ENCODE data around the gene MYO19.
"Not testable (repeated sequence)": the region's sequence is repeated elsewhere in the genome, so short reads cannot be mapped to it uniquely, and the experiment has no call there.

Gene MYO19

DNA sequence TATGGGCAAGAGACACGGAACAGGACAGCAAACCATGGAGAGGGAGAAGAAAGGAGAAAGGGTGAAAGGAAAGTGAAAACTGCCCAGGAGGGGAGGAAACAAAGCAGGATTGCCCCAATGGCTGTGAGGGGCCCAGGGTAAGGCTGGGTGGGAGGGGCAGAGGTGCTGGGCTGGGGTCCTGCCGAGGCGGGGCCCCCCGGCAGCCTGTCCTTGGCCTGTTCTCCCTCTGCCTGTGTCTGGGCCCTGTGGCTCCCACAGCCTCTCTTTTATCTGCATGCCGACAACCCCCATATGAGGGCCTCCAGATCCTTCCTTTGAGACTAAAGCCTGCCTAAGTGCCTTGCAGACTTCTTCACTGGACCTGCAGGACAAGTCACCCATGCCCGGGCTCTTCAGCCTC is 32.7 kb downstream of the MYO19 start:
- DNase-seq (ENCODE audit: low read depth, low spot score) = no peak

DNA sequence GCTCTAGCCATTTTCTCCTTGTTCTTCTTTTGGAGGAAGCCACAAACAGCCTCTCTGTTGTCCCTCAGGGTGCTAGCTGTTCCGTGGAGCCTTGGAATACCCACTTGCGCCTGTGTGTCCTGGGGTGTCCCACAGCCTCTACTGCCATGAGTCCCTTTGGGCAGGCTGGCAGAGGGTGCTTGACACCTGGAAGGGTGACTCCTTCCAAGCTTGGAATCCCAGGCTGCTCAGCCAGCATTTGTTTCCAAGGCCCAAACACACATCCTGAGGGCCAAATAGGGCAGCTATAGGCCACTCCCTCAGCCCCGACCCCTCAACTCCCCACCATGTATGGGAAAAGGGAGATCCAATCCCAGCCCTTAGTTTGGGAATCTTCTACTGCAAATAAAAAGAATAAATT is 33.3 kb downstream of the MYO19 start:
- no peak for DNase-seq (ENCODE audit: low read depth, low spot score)

DNA sequence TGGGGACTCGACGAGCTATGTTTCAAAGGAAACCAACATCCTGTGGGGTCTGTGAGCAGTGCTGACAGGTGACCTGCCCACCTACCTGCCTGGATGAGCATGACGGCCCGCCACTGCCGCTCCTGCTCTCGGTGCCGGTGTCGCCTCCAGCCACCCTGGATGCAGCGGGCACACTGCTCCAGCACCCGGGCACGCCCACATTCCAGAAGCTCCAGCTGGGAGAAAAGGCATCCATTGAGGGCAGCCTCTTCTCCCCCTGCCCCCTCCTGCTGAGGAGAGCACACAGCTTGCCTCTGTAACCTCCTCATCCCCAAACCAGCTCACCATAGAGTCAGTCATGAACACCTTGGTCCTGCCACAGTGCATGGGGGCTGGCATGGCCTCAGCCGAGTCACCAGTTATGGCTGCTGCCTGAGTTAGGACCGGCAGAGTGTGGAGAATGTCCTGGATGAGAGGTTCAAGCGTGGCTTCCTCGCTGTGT is 33.9 kb downstream of the MYO19 start:
- DNase-seq (ENCODE audit: low read depth, low spot score) = no peak

DNA sequence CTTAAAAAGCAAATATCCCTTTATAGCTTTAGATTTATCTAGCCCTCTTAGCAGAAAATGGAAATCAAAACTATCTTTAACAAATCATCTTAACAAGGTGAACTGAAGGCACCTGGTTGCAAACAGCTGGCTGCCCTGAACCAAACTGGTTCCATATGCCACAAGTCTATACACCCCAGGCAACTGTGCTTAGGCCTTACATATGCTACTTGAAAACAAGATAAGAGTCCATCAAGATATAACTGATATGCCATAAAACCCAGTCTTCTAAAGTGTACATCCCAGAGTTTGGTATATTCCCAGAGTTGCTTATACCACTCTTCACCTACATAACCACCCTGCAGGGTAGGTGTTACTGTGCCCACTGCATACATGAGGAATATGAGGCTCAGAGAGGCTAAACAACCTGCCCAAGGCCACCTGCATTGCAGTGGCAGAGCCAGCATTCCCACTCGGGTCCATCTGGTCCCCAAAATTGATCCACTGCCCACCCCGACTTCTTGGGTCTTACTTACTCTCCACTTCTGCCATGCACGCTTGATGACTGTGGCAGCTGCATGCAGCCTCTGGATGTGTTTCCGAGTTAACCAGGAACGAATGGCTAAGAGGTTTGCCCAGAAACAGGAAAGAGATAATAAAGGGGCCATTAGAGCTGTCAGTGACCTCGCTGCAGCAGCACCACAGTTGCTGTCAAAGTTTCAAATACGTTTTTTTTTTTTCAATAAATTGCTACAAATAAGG is 35.9 kb downstream of the MYO19 start:
- no peak for DNase-seq (ENCODE audit: low read depth, low spot score)

DNA sequence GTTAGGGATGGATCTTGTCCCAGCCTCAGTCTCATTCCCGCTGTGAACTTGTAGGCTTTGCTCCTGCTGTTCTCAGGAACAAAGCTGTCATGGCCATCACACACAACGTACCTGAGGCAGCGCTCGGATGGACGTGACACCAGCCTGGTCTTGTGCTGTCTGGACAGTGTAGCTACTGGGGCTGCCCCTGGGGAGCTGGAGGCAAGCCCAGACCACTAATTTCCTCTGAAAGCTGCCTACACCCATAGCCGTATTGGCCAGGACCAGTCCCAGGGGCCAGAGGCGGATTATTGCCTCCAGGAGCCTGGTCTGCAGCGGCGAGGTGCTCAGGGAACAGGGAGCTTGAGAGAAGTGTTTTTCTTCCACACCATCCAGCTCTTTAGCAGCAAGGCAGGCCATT is 36.5 kb downstream of the MYO19 start:
- no peak for DNase-seq (ENCODE audit: low read depth, low spot score)

- no peak for DNase-seq (ENCODE audit: low read depth, low spot score)
These were observed 38.5 kb downstream of the MYO19 start for GRCh38 chr17:36496018-36496789.

DNA sequence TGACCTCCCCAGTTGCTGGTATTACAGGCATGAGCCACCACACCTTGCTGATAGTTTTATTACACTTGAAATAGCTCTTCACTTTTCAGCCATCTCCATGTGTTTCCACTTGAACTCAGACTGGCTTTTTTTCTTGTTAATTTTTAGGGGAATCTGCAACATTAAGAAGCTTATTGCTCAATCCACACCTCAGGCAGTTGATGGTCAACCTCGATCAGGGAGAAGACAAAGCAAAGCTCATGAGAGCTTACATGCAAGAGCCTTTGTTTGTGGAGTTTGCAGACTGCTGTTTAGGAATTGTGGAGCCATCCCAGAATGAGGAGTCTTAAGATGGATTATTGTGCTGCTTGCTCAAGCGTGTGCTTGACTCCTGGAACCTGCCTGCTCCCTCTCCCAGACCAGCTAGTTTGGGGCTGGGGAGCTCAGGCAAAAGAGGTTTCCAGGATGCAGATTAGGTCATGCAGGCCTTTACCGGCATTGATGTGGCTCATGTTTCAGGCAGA is 39.5 kb downstream of the MYO19 start:
- DNase-seq (ENCODE audit: low read depth, low spot score) = no peak

DNA sequence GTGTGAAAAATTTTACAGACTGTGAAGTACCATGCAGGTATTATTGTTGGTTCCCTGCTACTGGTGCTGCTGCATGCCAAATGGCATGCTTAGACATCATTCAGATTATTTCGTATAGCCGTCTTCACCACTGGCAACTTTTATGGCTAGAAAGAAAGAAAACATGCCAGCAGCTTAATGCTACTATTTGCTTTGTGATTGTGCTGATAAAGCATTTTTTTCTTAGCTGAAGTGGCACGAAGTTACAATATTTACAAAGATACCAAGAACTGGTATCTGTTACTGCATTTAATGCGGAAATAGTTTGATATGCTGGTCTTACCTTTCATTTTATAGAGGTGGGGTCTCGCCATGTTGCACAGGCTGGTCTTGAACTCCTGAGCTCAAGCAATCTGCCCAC is 40.0 kb downstream of the MYO19 start:
- DNase-seq (ENCODE audit: low read depth, low spot score) = no peak

DNA sequence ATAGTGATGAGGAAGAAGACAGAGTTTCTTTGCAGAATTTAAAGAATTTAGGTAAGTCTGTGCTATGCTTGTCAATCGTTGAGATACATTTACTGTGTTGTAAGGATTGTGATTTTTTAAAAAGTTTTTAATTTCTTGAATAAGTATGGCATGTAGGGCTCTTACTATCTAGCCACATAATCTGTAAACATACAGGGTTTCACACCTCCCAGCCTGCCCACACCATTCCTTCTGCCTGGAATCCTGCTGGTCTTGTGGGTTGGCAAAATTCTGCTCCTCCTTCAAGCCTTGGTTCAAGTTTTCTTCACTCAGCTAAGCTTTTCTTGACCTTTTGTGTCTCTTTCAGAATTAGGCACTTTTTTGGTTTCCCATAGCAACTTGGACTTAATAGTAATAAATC is 40.7 kb downstream of the MYO19 start:
- no peak for DNase-seq (ENCODE audit: low read depth, low spot score)

GRCh38 chr17:36486204-36487194 is 48.2 kb downstream of the MYO19 start, which contains the start of gene ZNHIT3:
TSS of gene ZNHIT3 (plus strand) at chr17:36486681. CDS start at chr17:36486700, 19 bp downstream.
- DNase-seq (ENCODE audit: low read depth, low spot score) = peak; percentile 81

DNA sequence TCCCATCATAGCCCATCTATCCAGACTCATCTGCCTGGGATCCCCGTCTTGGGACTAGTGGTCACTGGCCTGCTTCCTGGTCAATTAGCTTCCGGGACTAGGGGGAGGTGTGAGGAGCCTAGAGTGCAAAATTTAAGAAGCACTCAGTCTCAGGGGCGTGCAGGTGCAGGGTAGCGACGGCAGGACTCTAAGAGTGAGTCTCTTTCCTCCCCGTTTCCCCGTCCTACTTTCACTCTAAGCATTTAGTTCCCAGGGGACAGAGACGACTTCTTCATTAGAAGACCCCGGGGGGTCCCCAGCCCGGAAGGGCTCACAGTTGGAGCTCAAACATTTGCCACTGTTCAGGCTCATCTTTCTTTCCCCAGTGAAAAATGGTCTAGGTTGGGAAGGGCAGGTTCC is 48.9 kb downstream of the MYO19 start:
- no peak for DNase-seq (ENCODE audit: low read depth, low spot score)

- DNase-seq (ENCODE audit: low read depth, low spot score) = no peak
These were observed 49.6 kb downstream of the MYO19 start for GRCh38 chr17:36485027-36485426.

GRCh38 chr17:36484021-36484420 is 50.6 kb downstream of the MYO19 start:
- DNase-seq (ENCODE audit: low read depth, low spot score) = not testable (repeated sequence)

- DNase-seq (ENCODE audit: low read depth, low spot score) = peak; percentile 69
These were observed 51.8 kb downstream of the MYO19 start for GRCh38 chr17:36482611-36483504.

- DNase-seq (ENCODE audit: low read depth, low spot score) = no peak
These were observed 52.8 kb downstream of the MYO19 start for GRCh38 chr17:36481829-36482228.

DNA sequence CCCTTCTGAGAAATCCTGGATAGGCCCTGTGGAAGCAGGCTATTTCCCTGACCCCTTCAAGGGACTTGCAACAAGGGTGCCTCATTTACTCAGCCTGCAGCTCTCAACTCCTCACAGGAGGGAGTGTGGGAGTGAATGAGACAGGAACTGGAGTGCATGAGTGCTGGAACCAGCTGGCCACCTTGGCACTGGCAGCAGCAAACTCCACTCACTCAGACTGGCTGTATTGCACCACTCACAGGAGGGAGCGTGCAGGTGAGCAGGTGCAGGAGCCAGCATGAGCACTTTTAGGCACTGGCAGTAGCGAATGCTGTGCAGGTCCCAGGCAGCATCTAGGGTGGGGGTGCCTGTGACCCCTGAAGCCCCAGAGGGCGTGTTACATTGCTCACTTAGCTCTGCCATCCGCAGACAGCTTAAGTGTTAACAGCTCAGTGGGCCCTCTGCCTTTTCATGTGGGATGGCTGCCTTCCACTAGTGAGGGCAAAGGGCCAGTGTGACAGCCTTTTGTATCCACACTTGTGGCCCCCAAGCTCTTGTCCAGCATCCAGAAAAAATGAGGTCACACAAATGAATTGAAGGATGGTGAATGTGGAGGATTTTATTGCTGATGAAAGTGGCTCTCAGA is 59.2 kb downstream of the MYO19 start:
- no peak for DNase-seq (ENCODE audit: low read depth, low spot score)

GRCh38 chr17:36474571-36474970 is 60.1 kb downstream of the MYO19 start:
- no peak for DNase-seq (ENCODE audit: low read depth, low spot score)

DNA sequence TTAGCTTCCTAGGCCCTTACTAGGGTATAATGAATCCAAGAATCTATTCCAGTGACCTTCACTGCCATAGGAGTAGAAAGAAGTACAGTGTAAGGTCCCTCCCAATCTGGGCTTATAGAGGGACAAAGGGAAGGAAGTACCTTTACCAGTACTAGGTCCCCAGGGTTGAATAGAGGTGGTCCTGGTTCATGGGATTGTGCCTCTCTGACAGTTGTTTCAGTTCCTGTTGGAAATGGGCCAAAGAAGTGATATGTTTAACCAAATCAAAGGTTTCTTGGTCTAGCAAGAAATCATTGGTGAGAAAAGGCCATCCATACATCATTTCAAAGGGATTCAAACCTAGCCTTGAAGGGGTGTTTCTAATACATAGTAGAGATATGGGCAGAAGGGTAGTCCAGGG is 64.2 kb downstream of the MYO19 start:
- no peak for DNase-seq (ENCODE audit: low read depth, low spot score)

DNA sequence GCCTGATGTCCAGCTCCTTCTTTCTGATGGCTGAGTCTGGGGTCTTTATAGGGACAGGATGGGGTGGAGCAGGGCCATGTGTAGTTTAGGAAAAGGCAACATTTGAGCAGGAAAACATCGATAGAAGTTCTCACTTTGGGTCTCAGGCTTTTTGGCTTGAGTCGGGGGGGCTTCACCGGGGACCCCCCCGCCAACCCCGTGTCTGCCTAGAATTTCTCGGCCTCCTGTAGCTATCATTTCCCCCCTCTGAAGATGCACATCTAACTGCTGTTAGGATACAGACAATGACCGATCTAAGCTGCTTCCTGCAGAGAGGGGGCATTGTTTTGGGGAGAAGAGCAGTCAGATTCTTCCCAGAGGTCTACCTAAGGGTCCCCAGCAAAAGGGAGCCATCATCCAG is 64.9 kb downstream of the MYO19 start:
- no peak for DNase-seq (ENCODE audit: low read depth, low spot score)

Data from activated naive CD8-positive, alpha-beta T cell treated with anti-CD3 and anti-CD28 coated beads, Interleukin-2, amount 50 U/mL, for 16 hours (primary cell).